Right kidney (tissue), 1 donor: Measurements from ENCODE around the gene SCGB2A2.

Experiments used
- DNase-seq: peaks from one replicate; pipeline ENCODE4 v3.0.0-alpha.2; 2016

Gene SCGB2A2

GRCh38 chr11:62306227-62306626 is 36.3 kb downstream of the SCGB2A2 start:
- no peak for DNase-seq

DNA sequence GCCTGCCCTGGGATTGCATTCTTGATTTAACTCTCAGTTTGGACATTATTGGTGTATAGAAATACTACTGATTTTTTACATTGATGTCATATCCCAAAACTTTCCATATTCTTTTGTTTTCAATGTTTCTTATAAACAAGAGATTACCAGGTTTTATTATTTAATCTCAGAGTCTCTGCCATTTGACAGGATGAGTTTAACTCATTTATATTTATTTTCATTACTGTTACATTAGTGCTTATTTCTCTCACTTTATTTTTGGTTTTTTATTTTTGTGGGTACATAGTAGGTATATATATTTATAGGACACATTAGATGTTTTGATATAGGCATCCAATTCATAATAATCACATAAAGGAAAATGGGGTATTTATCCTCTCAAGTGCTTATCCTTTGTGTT is 38.0 kb downstream of the SCGB2A2 start:
- no peak for DNase-seq

GRCh38 chr11:62309991-62310390 is 40.0 kb downstream of the SCGB2A2 start:
- DNase-seq, result no peak

DNA sequence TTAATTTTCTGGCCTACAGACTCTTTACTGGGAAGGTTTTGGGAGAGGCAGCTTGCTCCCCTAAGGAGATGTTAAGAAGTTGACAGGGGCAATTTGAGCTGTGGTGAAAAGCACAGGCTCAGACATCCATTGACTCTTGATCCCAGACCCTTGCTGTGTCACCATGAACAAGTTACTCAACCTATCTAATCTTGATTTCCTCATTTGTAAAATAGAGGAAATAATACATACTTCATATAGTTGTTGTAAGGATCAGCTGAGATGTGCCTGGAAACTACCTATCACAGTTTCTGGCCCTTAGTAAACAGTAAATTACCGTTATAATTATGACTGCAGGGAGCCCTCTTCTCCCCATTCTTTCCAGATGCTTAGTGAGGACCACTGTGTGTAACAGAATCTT is 45.5 kb downstream of the SCGB2A2 start:
- DNase-seq, result no peak

- no peak for DNase-seq
Observed at GRCh38 chr11:62322524-62322923, 52.6 kb downstream of the SCGB2A2 start.
